ENCODE measurements around the gene ANKH. TPM values are rescaled to one million over a fixed set of nuclear protein-coding genes. Genes with fewer than 3 reads are reported as not detected.
"Not testable (repeated sequence)": the region's sequence is repeated elsewhere in the genome, so short reads cannot be mapped to it uniquely, and the experiment has no call there.

ANKH gene
- total RNA-seq (100 to 1,000 TPM in 1 of 5 donors, 10 to 100 TPM in 2, 1 to 10 TPM in 2; 3.6 to 115 (median 17.8) TPM), polyA plus RNA-seq (10 to 100 TPM in 2 of 3 donors, 1 to 10 TPM in 1; 6.1 to 18.8 (median 10.8) TPM)
- long read RNA-seq, donor 1, partial matches to known transcripts = 0 of 2 reads
- long read RNA-seq, donor 1, other reads (novel, unspliced or antisense) = 0 of 2 reads
- long read RNA-seq, donor 2, full-length matches to known transcripts = 7 of 13 reads
- long read RNA-seq, donor 2, partial matches to known transcripts = 6 of 13 reads
- long read RNA-seq, donor 2, other reads (novel, unspliced or antisense) = 0 of 13 reads
- long read RNA-seq, donor 3 = 0 reads
- long read RNA-seq, donor 4 = 0 reads
- long read RNA-seq, donor 5, full-length matches to known transcripts = 4 of 4 reads
- long read RNA-seq, donor 5, partial matches to known transcripts = 0 of 4 reads
- long read RNA-seq, donor 5, other reads (novel, unspliced or antisense) = 0 of 4 reads
- long read RNA-seq, donor 6 = 0 reads
- long read RNA-seq, donor 7, partial matches to known transcripts = 0 of 1 reads
- long read RNA-seq, donor 7, other reads (novel, unspliced or antisense) = 0 of 1 reads
- long read RNA-seq, donor 8, full-length matches to known transcripts = 1 of 1 reads
- long read RNA-seq, donor 8, partial matches to known transcripts = 0 of 1 reads
- long read RNA-seq, donor 8, other reads (novel, unspliced or antisense) = 0 of 1 reads
- long read RNA-seq, donor 9 = 0 reads
- long read RNA-seq, donor 10, full-length matches to known transcripts = 3 of 9 reads
- long read RNA-seq, donor 10, partial matches to known transcripts = 6 of 9 reads
- long read RNA-seq, donor 10, other reads (novel, unspliced or antisense) = 0 of 9 reads

DNA sequence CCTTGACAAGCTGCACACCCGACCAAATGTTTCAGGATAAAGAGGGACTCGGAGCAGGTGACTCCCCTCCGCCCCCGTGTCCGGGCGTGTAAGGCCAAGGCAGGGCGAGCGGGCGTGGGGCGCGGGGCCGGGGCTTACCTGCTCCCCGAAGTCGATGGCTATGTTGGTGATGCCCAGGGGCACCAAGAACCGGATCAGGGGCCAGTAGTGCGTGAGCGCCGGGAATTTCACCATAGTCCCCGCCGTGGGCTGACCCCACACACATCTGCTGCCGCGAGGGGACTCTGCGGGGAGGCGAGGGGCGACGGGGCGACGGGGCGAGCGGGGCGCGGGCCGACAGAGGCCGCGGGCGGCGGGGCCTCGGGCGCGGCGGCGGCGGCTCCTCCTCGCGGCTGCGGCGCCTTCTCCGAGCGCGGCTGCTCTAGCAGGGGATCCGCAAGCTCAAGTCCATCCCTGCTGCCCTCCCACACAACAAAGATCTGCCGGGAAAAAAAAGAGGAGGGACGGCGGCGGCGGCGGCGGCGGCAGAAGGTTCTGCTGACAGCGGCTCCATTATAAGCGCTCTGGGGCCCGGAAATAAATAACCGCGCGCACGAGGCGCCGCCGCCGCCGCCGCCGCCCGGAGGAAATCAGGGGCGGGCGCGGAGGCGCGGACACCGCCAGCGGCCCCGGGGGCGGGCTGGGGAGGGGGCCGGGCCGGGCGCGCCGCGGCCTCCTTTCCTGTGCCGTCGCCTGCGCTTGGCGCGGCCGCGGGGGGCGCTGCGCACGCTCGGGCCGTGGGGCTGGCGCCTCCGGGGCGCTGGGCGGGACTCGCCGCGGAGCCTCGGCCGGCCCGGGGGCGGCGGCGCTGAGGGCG, at the start of gene ANKH:
TSS of gene ANKH (minus strand) at position 565 of the 856 bp plus-strand sequence. CDS start at position 234, 331 bp downstream.
- intact Hi-C loops (cut with DNase I; ENCODE audit: low total_unique reads) = no loop called here
- 0 to 1% (median 0%) methylated on average over 46 to 115 of the region's 115 CpGs for WGBS, 5 donors

DNA sequence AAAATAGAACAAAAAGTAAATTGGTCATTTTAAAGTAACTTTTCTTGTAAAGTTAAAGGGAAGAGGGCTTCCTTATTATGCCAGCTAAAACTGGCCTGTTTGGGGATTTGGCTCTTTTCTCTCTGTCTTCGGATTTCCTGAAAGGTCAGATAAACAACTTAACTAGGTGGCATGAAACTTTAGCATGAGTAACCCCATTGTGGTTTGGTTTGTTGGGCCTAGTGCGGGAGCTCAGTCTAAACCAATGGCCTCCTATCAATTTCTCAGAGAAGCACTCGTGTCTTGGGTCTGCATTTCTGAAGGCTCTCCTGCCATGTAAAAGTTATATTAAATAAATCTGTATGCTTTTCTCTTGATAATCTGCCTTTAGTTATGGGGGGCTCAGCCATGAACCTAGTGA, 48.5 kb upstream of the ANKH start:
- Histone ChIP-seq H3K36me3 (no peaks in the 10 kb centered on the region), H3K4me3 (no peak overlapping the region), H3K4me1 (no peaks in the 10 kb centered on the region), H3K27me3 (no peaks in the 10 kb centered on the region), H3K27ac (no peak overlapping the region), H3K9me3 (no peaks in the 10 kb centered on the region)
- intact Hi-C loops (cut with DNase I; ENCODE audit: low total_unique reads) = no loop called here
- TF ChIP-seq POLR2A (IDR thresholded peaks at IDR 0.05) = no peak
- TF ChIP-seq, protein P1, sequence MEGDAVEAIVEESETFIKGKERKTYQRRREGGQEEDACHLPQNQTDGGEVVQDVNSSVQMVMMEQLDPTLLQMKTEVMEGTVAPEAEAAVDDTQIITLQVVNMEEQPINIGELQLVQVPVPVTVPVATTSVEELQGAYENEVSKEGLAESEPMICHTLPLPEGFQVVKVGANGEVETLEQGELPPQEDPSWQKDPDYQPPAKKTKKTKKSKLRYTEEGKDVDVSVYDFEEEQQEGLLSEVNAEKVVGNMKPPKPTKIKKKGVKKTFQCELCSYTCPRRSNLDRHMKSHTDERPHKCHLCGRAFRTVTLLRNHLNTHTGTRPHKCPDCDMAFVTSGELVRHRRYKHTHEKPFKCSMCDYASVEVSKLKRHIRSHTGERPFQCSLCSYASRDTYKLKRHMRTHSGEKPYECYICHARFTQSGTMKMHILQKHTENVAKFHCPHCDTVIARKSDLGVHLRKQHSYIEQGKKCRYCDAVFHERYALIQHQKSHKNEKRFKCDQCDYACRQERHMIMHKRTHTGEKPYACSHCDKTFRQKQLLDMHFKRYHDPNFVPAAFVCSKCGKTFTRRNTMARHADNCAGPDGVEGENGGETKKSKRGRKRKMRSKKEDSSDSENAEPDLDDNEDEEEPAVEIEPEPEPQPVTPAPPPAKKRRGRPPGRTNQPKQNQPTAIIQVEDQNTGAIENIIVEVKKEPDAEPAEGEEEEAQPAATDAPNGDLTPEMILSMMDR (IDR thresholded peaks at IDR 0.05) = no peak
- WGBS, 5 donors = 82 to 90% (median 86%) methylated on average over 3 of the region's 3 CpGs
- no peak for DNase-seq

More for the DNA sequence above, at the start of gene ANKH:
- H3K4me3 ChIP-seq = peak within 1 kb of the TSS; percentile 79 to 94 (median 86)
- peak; percentile 82 to 95 for DNase-seq
- TF ChIP-seq, protein P1 (IDR thresholded peaks at IDR 0.05) = peak in 1 of 7 experiments; percentile 59
- TF ChIP-seq POLR2A (IDR thresholded peaks at IDR 0.05) = no peak
- peaks cover 0 to 5% (median 0%) of the 10 kb centered on the region in 3 donors for H3K27me3 ChIP-seq
- no peaks in the 10 kb centered on the region for H3K36me3 ChIP-seq
- H3K4me1 ChIP-seq = peaks cover 14 to 32% (median 22%) of the 10 kb centered on the region in 4 donors
- H3K9me3 ChIP-seq = no peaks in the 10 kb centered on the region
- peak within 1 kb of the TSS; percentile 86 to 97 (median 90) for H3K27ac ChIP-seq

DNA sequence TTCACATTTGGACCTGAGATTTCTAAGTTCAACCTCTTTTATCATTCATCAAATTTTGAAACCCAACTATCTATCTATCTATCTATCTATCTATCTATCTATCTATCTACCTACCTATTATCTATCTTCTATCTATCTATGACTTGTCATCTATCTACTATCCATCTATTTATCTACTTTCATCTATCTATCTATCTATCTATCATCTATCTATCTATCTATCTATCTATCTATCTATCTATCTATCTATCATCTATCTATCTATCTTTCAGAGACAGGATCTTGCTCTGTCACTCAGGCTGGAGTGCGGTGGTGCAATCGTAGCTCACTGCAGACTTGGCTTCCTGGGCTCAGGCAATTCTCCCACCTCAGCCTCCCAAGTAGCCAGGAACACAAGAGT, 47.5 kb upstream of the ANKH start:
- intact Hi-C loops (cut with DNase I; ENCODE audit: low total_unique reads); H3K27ac ChIP-seq; H3K4me3 ChIP-seq; H3K27me3 ChIP-seq; H3K36me3 ChIP-seq; H3K4me1 ChIP-seq; H3K9me3 ChIP-seq; DNase-seq: not testable (repeated sequence)
- 91 to 98% (median 94%) methylated on average over 2 of the region's 2 CpGs for WGBS, 5 donors

DNA sequence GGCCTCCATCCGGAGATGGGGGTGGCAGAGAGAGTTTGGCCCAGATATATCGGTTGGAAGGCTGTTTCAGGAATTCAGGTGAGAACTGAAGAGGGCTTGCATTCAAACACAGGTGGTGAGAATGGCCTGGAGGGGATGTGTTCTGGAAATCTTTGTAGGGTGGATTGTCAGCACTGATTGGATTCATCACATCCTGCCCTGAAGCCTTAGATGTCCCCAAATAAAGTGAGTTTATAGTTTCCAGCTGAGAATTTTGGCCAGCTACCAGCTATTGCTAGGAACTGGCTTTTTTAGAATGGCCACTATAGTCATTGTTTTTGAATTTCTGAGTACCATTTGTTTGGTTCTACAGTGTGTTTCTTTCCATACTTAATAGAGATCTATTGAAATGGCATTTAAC, 46.1 kb upstream of the ANKH start:
- Histone ChIP-seq H3K36me3 (no peaks in the 10 kb centered on the region), H3K4me1 (no peaks in the 10 kb centered on the region), H3K27ac (no peak overlapping the region), H3K4me3 (no peak overlapping the region), H3K27me3 (no peaks in the 10 kb centered on the region), H3K9me3 (no peaks in the 10 kb centered on the region)
- intact Hi-C loops (cut with DNase I; ENCODE audit: low total_unique reads) = no loop called here
- DNase-seq = peak in 1 of 2 donors; percentile 36
- 68 to 92% (median 86%) methylated on average over 2 of the region's 2 CpGs for WGBS, 5 donors
- no peak for TF ChIP-seq POLR2A (IDR thresholded peaks at IDR 0.05)
- TF ChIP-seq, protein P1 (IDR thresholded peaks at IDR 0.05) = no peak
